8988T (cell line): ENCODE results near the gene TM7SF2.
"Not testable (repeated sequence)": the region's sequence is repeated elsewhere in the genome, so short reads cannot be mapped to it uniquely, and the experiment has no call there.

ENCODE experiments used
- DNase-seq: peaks from one replicate; pipeline ENCODE4 v3.0.0; 2011

Gene TM7SF2

DNA sequence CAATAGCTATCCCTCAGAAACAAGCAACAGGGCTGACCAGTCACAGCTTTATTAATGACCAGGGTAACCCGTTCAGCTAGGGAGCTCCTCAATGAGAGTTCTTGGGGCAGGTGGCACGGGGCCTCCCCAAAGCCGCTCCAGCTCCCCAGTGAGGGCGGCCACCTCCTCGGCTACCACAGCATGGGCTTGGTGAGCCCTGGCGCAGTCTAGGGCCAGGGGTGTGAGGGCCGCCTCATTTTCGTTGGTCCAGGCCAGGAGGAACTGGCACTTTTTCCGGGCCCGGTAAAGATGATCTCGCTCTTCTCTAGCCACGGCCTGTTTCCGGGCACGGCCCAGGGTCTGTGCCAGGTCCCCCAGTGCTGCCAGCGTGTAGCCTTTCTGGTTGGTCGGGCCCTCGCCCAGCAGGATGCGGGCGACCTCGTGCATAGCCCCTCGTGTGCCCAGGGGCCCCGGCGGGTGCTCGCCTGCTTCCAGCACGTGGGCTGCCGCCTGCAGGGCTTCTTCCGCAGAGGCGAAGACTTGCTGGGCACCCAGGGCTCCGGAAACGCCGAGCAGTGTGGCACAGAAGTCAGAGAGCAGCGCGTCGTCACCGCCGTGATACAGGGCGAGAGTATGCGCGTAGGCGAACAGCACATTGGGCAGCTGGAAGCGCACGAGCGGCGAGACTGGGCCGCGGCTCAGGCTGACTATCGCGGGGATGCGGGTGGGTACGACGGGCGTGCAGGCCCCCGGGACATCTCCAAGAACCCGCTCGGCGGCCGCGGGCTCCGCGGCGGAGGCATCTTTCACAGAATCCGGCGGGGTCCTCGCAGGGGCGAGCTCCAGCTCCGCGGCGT, 4.9 kb downstream of the TM7SF2 start:
- DNase-seq: no peak

- peak; percentile 91 for DNase-seq
Observed at GRCh38 chr11:65117206-65118096, 5.8 kb downstream of the TM7SF2 start, which contains the start of gene ZNHIT2. TSS of gene ZNHIT2 (minus strand) at chr11:65117701. CDS start at chr11:65117653, 48 bp downstream.

DNA sequence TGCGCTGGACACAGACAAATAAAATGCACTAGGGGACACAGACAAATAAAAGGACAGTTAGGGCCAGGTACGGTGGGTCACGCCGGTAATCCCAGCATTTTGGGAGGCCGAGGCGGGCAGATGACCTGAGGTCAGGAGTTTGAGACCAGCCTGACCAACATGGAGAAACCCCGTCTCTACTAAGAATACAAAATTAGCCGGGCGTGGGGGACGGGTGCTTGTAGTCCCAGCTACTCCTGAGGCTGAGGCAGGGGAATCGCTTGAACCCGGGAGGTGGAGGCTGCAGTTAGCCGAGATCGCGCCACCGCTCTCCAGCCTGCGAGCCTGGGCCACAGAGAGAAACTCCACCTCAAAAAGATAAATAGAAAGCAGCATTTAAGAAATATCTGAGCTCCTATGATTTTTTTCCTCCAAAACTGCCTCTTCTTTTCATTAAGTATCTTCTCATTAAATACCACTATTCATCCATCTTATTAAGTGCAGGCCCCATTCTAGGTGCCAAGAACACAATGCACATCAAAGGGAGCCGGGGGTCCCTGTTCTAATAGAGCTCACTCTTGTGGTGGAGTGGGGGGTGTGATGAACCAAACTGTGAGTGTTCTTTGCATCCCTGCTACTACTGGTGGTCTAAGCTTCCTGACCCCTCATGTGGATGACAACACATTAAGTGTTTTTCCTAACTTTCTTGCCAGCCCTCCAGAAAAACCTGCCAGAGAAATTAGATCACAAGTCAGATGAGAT, 6.6 kb downstream of the TM7SF2 start:
- no peak for DNase-seq

DNA sequence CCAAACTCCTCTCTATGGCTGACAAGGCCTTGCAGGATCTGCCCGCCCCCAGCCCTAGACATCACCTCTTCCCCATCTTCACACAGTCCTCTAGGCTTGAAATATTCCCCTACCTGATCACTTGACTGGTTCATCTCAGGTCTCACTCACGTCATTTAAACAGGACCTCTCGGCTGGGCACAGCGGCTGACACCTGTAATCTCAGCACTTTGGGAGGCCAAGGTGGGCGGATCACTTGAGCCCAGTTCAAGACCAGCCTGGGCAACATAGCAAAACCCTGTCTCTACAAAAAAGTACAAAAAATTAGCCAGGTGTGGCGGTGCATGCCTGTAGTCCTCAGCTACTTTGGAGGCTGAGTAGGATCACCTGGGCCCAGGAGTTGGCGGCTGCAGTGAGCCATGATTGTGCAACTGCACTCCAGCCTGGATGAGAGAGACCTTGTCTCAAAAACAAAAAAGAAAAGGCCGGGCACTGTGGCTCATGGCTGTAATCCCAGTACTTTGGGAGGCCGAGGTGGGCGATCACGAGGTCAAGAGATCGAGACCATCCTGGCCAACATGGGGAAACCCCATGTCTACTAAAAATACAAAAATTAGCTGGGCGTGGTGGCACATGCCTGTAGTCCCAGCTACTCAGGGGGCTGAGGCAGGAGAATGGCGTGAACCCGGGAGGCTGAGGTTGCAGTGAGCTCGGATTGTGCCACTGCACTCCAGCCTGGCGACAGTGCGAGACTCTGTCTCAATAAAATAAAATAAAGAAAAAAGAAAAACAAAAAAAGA, 7.4 kb downstream of the TM7SF2 start:
- DNase-seq: not testable (repeated sequence)

GRCh38 chr11:65119670-65119995, 8.0 kb downstream of the TM7SF2 start:
- no peak for DNase-seq

- no peak for DNase-seq
Observed at GRCh38 chr11:65120831-65121230, 9.2 kb downstream of the TM7SF2 start.

DNA sequence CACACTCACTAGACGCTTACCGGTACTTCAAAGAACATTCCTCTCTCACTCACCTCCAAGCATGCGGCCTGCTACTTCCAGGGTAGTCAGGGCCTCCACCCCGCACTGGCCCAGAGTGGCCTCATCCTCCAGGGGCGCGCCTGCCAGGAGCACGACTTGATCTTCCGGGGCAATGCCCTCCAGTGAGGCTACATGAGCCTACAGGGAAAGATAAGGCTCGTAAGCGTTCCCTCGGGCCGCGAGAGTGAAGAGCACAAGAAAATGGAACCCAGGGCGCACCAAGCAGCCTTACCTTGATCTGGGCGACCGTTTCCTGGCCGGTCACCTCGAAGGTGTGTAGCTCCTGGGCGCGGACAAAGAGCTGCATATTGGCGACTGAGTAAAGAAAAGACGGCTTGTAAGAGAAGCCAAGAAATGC, 9.8 kb downstream of the TM7SF2 start:
- DNase-seq: no peak

GRCh38 chr11:65121865-65122696, 10.4 kb downstream of the TM7SF2 start, which contains the start of the genes FAU and MRPL49:
TSS of gene FAU (minus strand) at chr11:65122134. CDS start at chr11:65121813, 321 bp downstream.
TSS of gene MRPL49 (plus strand) at chr11:65122321. CDS start at chr11:65122347, 26 bp downstream.
- DNase-seq: peak; percentile 96

DNA sequence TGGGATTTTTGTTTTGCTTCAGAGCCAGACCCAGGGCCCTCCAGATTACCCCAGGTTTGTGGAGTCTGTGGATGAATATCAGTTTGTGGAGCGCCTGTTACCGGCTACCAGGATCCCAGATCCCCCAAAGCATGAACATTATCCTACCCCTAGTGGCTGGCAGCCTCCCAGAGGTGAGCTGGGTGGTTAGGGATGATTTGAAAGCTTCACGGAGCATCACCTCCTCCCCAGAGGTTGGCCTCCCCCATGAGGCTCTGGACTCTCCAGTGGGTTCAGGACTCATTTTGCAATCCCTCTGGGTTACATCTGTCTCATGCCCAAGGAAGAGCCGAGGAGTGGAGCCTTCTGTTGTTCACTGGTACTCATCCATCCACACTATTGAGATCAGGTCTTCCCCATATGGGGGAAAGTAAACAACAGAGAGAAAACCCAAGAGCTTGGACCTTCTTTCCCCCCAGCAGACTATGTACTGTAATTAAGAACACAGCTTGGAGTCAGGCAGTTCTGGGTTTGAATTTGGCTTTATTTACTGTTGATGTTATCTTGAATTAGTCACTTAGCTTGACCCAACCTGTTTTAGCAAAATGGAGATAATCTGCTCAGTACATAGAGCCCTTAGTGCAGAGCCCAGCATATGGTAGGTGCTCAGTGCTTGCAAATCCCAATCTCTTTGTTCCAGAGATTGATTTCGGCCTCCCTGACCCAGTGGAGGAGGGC, 13.0 kb downstream of the TM7SF2 start:
- no peak for DNase-seq

- no peak for DNase-seq
Observed at GRCh38 chr11:65125197-65126056, 13.8 kb downstream of the TM7SF2 start.

- DNase-seq: no peak
Observed at GRCh38 chr11:65126624-65127274, 15.1 kb downstream of the TM7SF2 start.

- DNase-seq: no peak
Observed at GRCh38 chr11:65127473-65128181, 16.0 kb downstream of the TM7SF2 start.

DNA sequence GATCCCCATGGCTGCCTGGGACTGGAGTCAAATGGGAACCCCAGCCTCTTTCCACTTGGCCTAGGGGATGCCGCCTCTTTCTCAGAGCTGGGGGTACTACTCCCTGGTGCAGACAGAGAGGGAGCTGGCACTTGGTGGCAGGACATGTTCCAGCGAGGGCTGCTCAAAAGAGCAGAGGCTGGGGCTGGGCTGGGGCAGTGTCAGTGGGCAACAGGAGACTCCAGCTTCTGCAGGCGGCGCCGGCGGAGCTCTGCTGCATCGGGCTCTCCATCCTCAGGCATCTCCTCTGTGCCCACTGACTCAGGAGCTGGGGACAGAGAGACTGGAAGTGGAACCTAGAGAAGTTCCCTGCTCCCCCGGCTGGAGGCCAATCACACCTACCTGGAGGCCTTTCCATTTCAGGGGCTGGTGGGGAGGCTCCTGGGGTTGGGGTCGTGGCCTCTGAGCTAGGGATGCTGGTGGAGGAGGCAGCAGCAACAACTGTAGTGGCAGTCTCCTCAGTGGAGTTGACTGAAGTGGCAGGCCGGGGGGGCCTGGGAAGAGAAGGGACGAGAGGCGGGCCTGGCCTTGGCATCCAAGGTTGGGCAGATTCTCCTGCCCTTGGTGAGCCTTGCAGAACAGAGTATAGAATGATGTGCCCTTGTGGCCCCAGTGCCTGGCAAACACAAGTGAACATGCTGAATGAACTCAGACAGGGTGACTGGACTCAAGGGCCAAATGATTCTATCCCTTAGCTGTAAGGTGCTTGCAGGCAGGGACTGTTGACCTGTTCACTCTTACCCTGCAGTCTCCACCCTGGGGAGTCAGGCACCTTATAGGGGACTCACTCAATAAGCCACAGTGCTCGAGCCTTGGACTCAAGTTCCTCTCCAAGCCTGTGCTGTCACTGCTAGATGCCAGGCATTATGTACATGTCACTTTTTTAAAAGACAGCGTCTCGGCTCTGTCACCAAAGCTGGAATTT, 16.8 kb downstream of the TM7SF2 start:
- no peak for DNase-seq

DNA sequence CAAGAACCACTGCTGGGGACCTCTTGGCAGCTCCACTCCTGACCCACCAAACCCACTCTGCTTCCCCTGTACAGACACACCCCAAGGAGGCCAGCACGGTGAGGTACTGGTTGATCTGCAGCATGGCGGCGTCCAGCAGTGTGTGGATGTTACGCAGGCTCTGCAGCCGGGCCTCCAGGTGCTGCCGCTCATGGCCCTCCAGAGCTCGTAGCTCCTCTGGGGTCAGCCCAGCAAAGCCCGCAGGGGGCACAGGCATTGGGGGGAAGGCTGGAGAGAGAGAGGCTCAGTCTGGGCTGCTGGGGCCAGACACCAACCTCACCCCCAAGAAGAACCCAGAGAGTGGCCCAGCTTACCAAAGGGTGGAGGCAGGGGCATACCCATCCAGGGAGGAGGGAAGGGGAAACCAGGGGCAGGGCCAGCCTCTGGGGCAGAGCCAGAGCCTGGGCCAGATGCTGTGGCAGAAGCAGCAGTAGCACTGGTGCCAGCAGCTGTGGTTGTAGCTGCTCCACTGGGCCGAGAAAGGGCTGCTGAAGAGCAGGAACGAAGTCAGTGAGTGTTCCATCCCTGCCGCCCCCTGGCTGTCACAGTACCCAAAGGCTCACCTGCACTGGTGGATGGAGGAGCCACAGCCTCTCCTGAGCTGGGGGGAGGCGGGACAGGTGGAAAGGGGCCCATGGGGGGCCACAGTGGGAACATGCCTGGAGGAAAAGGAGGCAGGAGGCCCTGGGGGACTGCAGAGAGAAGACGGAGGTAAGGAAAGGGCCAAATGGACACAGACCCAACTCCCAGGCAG, 18.2 kb downstream of the TM7SF2 start:
- DNase-seq: no peak

DNA sequence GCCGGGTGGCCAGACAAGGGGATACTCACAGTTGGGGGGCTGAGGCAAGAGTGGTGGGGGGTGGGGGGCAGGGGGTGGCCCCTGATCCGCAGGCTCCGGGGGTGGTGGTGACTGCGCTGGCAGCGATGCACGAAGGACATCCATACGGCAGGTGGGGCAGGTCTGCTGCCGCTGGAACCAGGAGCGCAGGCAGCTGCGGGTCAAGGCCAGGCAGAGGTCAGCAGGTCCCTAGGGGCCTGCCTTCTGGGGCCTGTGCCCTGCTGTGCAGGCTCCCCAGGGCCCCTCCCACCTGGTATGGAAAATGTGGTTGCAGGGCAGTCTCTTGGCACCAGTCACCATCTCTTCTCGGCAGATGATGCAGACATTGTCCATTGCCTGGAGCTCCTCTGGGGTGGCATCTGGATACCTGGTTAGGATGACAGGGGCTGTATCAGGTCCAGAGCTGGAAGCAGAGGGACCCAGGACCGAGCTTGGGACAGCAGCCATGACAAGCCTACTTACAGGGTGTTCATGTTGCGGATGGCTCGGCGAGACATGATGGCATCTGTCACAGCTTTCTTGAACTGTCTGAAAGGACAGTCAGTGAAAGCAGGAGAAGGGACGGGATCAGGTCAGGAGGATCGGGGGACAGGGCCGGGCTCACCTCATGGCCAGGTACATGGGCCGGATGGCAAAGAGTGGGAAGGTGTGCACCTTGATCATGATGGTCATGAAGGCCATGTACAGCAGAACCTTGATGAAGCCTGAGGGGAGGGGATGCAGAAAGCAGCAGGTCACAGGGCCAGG, 19.2 kb downstream of the TM7SF2 start:
- DNase-seq: no peak
